ENCODE measurements around the gene PNPT1.
"Not testable (repeated sequence)": the region's sequence is repeated elsewhere in the genome, so short reads cannot be mapped to it uniquely, and the experiment has no call there.

Gene PNPT1

GRCh38 chr2:55703350-55703749 lies 9.7 kb upstream of the PNPT1 start:
- in situ Hi-C loops (cut with MboI; ENCODE audit: low pct_unique_long_range_greater_than_20kb, low sequenced_read_pairs), result no loop called here
- DNase-seq, result no peak

GRCh38 chr2:55692740-55693139 lies 904 bp downstream of the PNPT1 start:
- DNase-seq, result peak; percentile 13
- in situ Hi-C loops (cut with MboI; ENCODE audit: low pct_unique_long_range_greater_than_20kb, low sequenced_read_pairs), result not testable (repeated sequence)

- no peak for DNase-seq
- in situ Hi-C loops (cut with MboI; ENCODE audit: low pct_unique_long_range_greater_than_20kb, low sequenced_read_pairs), result no loop called here
These were observed 21.0 kb downstream of the PNPT1 start for GRCh38 chr2:55672630-55673029.

- no peak for DNase-seq
- in situ Hi-C loops (cut with MboI; ENCODE audit: low pct_unique_long_range_greater_than_20kb, low sequenced_read_pairs), result no loop called here
These were observed 24.7 kb downstream of the PNPT1 start for GRCh38 chr2:55668956-55669355.

GRCh38 chr2:55653255-55653654 lies 40.4 kb downstream of the PNPT1 start:
- in situ Hi-C loops (cut with MboI; ENCODE audit: low pct_unique_long_range_greater_than_20kb, low sequenced_read_pairs), result no loop called here
- no peak for DNase-seq

GRCh38 chr2:55649211-55649610 lies 44.4 kb downstream of the PNPT1 start:
- in situ Hi-C loops (cut with MboI; ENCODE audit: low pct_unique_long_range_greater_than_20kb, low sequenced_read_pairs), result no loop called here
- no peak for DNase-seq

GRCh38 chr2:55636831-55637230 lies 56.8 kb downstream of the PNPT1 start:
- in situ Hi-C loops (cut with MboI; ENCODE audit: low pct_unique_long_range_greater_than_20kb, low sequenced_read_pairs), result no loop called here
- DNase-seq, result no peak

- in situ Hi-C loops (cut with MboI; ENCODE audit: low pct_unique_long_range_greater_than_20kb, low sequenced_read_pairs), result no loop called here
- no peak for DNase-seq
These were observed 64.7 kb downstream of the PNPT1 start for GRCh38 chr2:55628931-55629330.

GRCh38 chr2:55627915-55628314 lies 65.7 kb downstream of the PNPT1 start:
- in situ Hi-C loops (cut with MboI; ENCODE audit: low pct_unique_long_range_greater_than_20kb, low sequenced_read_pairs), result no loop called here
- DNase-seq, result no peak

- DNase-seq, result no peak
- in situ Hi-C loops (cut with MboI; ENCODE audit: low pct_unique_long_range_greater_than_20kb, low sequenced_read_pairs), result no loop called here
These were observed 71.8 kb downstream of the PNPT1 start for GRCh38 chr2:55621802-55622201.

GRCh38 chr2:55620123-55620779 lies 73.4 kb downstream of the PNPT1 start:
- peak; percentile 37 for DNase-seq
- in situ Hi-C loops (cut with MboI; ENCODE audit: low pct_unique_long_range_greater_than_20kb, low sequenced_read_pairs), result no loop called here

- DNase-seq, result peak; percentile 65
- in situ Hi-C loops (cut with MboI; ENCODE audit: low pct_unique_long_range_greater_than_20kb, low sequenced_read_pairs), result no loop called here
These were observed 75.2 kb downstream of the PNPT1 start for GRCh38 chr2:55618275-55619055.

GRCh38 chr2:55618025-55618274 lies 75.7 kb downstream of the PNPT1 start:
- in situ Hi-C loops (cut with MboI; ENCODE audit: low pct_unique_long_range_greater_than_20kb, low sequenced_read_pairs), result no loop called here
- no peak for DNase-seq

GRCh38 chr2:55617175-55618024 lies 76.2 kb downstream of the PNPT1 start, which contains the start of gene PPP4R3B:
Gene PPP4R3B (minus strand): TSS chr2:55617622. CDS start chr2:55617285, 337 bp downstream.
- in situ Hi-C loops (cut with MboI; ENCODE audit: low pct_unique_long_range_greater_than_20kb, low sequenced_read_pairs), result no loop called here

GRCh38 chr2:55616551-55617174 lies 77.0 kb downstream of the PNPT1 start:
- DNase-seq, result peak; percentile 83
- in situ Hi-C loops (cut with MboI; ENCODE audit: low pct_unique_long_range_greater_than_20kb, low sequenced_read_pairs), result no loop called here

More at GRCh38 chr2:55617175-55618024, 76.2 kb downstream of the PNPT1 start, which contains the start of gene PPP4R3B:
- peak; percentile 99 for DNase-seq

- in situ Hi-C loops (cut with MboI; ENCODE audit: low pct_unique_long_range_greater_than_20kb, low sequenced_read_pairs), result no loop called here
- DNase-seq, result no peak
These were observed 81.6 kb downstream of the PNPT1 start for GRCh38 chr2:55611997-55612396.

GRCh38 chr2:55610954-55611743 lies 82.5 kb downstream of the PNPT1 start:
- DNase-seq, result no peak
- in situ Hi-C loops (cut with MboI; ENCODE audit: low pct_unique_long_range_greater_than_20kb, low sequenced_read_pairs), result no loop called here

GRCh38 chr2:55609938-55610578 lies 83.6 kb downstream of the PNPT1 start:
- in situ Hi-C loops (cut with MboI; ENCODE audit: low pct_unique_long_range_greater_than_20kb, low sequenced_read_pairs), result no loop called here
- DNase-seq, result no peak

Data from KBM-7 (cell line).